GM15510 (cell line): ENCODE data around the gene ACSL1.

Experiments
- POLR2A ChIP-seq: IDR thresholded peaks from 3 replicates; pipeline ENCODE4 v1.6.1; 2011; ENCODE audit warnings: borderline replicate concordance; ENCODE audit not compliant: insufficient read length; ENCODE audit errors: extremely low read depth

ACSL1 gene

DNA sequence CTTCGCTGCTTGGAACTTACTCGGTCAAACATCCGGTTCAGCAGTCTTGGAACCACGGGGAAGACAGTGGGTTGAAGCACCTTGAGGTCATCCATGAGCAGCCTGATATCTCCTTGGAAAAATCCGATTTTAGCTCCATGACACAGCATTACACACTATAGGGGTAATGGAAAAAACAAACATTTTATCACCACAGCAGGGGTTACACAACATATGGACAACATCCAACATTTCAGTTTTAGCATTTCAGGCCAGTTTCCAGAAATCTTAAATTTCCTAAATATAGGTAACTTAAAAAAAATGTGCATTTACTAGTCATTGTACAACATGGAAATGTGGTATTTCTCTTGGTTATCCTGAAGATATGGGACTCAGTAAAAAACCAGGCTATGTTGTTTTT, 57.5 kb downstream of the ACSL1 start:
- no peak for TF ChIP-seq POLR2A

DNA sequence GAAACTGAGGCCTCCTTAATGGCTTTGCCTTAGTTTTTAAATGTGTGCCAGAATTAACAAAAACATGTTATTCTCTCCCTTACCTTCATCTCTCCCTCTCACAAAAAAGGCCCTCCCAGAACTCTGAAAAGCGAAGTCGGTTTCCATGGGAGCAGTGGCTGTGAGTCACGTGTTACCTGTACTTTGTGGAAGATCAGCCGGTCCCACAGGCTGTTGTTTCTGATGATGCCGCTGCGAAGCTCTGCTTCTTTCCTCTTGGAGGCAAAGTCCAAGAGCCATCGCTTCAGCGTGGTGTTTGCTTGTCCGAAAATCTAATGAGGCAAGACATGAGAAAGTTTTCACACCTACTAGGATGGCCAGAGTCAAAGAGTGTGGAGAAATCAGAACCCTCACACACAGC, 59.3 kb downstream of the ACSL1 start:
- TF ChIP-seq POLR2A, result no peak

DNA sequence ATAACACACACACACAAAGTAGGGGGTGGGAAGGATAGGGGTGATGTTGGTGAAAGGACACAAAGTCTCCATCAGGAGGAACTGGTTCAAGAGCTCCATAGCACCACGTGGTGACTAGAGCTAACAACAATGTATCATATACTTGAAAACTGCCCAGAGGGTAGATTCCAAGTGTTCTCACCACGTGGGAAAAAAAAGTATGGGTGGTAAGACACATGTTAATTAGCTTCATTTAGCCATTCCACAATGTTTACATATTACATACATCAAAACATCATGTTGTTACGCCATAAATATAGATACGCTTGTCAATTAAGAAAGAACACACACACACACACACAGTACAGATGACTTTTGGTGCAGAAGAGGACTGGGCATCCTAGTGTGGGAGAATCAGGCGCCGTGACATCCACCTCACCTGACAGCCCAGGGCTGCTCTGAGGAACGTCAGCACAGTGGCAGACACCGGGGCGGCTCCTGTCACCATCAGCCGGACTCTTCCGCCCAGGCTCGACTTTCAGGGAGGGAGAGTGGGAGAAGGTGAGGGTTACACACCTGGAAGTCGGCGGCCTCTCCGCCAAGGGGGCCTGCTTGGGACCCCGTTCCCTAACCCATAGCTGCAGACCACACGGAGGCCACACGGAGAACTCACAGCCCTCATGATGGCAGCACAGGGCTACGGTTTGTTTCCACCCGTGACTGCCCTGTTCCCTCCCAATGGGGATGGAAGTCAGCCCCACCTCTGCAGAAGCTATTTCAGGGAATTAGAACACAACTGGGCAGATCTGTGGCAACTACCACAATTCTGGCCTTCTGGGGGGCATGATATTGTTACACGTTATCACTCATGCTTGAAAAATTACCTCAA, 60.1 kb downstream of the ACSL1 start:
- no peak for TF ChIP-seq POLR2A

DNA sequence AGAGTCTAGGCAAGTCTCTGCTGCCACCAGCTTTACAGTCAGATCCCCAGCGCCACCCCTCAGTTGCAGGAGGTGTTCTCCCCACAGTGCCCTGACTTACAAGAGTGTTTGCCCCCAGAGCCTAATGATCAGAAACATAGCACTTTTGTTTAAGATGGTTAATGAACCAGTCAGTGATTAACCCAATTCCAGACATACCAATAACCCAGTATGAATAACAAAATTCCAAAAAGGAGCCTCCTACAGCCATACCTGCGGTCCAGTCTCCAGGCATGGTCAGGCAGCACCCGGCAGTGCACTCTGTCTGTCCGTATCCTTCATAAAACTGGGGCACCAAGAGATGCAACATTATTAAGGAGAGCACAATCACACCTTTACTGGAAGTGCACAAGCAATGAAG, 61.2 kb downstream of the ACSL1 start:
- TF ChIP-seq POLR2A, result no peak

DNA sequence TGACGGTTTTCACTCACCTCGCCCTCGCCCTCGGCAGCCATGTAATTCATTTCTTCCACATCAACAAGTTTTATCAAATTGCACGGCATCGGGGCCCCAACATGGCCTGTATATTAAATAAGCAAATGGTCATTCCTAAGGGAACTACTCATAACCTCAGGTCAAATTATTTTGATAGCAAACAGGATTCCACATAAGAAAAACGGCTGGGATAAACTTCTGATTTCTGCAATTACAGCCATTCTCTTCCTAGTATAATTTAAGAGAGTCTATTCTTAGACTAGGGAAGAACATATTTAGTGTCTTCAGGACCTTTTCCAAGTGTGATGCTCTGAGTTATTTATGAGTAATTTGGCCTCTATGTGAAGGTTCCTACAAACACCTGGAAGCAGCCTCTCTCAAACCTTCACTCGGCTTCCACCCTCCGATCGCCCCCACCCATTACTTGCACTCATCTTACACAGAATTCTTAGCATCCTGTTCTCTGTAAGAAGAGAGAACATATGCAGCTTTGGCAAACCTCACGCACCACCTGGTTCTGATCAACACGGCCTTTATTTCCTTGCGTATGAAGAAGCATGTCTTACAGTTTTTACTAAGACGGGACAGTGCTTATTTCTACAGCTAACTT, 62.5 kb downstream of the ACSL1 start:
- no peak for TF ChIP-seq POLR2A

DNA sequence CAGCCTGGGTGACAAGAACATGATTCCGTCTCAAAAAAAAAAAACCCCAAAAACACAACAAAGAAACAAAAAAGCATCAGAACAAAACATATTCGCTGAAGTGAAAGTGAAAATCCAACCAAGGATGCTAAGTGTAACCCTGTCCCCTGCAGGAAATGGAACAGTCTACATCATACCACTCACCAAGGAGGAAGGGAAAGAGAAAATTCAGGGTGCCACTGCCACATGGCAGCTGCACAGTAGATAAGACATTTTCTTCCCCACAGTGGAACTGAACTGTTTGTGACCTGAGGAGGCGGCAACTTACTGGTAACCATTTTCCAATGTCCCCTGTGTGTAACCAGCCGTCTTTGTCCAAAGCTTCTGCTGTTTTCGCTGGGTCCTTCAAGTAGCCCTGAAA, 63.7 kb downstream of the ACSL1 start:
- TF ChIP-seq POLR2A, result no peak

DNA sequence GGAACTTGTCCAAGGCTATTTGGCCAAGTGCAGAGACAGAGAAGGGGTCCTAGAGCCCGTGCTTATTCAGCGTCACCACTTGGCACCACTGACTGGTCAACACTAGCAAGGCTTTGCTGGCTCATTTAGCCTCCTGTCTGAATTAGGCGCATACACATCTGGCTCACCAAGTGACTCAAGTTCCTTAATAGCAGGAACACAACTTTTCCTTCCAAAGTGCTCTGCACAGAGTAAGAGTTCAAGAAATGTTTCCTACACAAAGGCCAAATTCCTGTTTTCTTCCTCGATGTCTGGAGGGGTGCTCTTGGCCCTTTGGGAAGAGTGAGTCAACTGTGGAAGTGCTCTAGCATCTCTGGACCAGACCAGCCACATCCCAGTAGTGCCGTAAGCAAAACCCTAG, 65.1 kb downstream of the ACSL1 start:
- no peak for TF ChIP-seq POLR2A

DNA sequence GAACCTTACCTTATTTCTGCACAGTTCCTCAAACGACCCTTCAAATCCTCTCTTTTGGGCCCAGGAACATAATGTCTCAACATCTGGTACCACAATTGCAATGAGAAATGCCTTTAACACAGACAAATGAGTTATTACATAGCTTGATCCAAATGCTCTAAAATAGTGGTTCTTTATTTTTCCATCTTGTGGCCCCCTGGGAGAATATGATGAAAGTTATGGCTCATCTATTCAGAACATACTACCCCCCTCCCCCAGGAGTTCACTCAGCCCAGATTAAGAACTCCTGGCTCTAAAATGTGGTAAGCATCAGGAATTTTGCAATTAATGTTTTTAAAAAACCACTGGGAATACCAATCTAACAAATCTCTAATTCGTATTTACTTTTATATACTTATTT, 68.0 kb downstream of the ACSL1 start:
- TF ChIP-seq POLR2A, result no peak

DNA sequence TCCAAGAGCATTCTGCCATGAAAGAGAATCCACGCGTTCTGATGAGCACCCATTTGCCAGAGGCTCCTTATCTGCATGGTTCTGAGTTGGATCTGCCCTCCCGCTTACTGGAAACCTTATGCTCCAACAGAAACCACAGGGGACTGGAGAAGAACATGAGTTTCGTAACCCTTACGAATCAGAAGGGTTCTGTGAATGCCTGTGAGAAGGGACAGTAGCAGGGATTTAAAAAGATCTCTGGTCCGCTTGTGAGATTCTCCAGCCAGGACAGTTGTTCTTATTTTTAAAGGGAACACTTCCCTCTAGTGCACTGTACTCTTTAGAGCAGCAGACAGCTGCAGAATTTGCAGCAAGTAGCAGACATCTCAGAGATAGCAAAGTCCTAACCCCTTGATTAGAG, 69.4 kb downstream of the ACSL1 start:
- TF ChIP-seq POLR2A, result no peak

DNA sequence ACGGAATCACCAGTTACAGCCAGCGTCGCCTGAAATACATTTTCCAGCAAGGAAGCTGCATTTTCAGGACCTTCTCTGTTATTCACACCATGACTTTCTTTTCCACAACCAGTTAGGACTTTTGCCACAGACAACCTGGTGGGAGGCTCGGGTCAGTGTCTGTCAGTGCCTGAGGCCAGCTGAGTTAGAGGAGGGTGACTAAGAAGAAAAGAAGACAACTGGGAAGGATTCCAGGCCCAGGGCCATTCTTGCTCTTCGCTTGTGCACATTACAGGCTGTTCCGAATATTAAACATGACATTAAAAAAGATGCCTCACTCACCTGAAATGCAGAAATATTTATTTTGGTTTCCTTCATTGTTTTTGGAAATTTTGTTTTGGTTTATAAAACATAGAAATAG, 70.5 kb downstream of the ACSL1 start:
- TF ChIP-seq POLR2A, result no peak

DNA sequence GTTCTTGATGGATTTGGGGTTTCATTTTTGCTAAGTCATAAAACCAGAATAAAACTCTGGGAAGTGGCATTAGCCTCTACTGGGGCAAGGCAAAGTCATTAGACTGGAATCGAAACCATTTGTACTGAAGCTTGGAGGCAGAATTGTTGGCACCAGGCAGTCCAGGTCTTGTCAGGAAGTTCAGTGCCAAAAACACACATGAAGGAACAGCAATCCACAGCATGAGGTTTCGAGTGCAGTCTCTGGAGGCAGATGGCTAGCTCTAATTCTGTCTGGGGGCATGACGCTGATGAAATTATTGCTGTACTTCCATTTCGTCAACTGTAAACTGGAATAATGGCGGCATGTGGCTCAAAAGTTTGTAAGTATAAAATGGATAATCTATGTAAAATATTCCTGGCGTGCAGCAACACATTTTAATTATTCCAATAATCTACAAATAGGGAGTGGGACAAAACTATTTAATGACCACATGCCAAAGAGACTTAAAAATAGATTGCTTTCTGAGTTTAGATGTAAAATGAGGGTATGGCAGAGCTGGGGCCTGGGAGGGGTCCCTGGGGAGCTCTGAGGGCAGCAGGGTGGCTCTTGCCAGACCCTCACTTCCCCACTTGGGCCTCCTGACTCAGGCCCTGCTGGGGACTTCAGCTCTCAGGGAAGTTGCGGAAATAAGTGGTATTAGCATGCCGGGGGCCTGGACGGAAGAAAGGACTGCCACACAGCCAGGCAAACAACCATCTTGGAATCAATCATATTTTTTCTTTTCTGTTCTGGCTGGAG, 73.1 kb downstream of the ACSL1 start:
- TF ChIP-seq POLR2A, result no peak

DNA sequence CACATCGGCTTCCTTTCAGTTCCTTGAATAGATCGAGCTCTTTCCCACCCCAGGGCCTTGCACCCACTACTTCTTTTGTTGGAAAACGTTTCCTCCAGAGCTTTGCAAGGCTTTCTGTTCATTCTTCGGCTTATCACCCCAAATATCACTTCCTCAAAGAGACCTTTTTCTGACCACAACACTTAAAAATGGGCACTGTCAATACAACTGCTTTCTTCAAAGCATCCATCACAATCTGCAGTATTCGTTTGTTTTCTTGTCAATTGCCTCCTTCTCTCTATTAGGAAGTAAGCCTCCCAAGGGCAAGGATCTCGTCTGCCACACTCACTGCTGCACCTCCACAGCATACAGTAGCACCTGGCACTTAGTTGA, 74.2 kb downstream of the ACSL1 start:
- no peak for TF ChIP-seq POLR2A

DNA sequence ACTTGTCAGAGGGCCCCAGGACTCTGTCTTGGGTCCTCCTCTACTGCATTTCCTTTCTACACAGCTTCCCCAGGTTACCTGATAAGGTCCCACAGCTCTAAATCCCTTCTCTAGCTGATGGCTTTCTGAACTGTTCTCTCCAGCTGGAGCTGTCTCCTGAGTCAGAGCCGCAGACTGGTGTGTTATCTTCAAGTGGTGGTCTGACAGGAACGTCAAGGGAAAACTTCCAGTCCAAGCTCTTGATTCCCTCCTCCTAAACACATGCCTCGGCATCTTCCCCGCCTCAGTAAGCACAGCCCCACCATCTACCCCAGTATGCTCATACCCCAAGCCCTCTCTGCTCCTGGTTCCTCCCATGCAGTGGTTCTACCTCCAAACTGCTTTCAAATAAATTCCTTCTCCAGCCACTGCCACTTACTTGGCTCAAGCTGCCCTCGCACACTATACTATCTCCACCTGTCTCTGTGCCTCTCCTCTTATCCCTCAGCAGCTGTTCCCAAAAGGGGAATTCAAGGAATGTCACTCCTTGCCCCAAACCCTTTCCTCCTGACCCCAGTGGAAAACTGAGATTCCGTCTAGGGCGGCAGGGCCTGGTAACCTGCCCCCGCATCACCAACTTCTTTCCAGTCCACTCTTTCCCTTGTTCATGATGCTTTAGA, 74.7 kb downstream of the ACSL1 start:
- no peak for TF ChIP-seq POLR2A

DNA sequence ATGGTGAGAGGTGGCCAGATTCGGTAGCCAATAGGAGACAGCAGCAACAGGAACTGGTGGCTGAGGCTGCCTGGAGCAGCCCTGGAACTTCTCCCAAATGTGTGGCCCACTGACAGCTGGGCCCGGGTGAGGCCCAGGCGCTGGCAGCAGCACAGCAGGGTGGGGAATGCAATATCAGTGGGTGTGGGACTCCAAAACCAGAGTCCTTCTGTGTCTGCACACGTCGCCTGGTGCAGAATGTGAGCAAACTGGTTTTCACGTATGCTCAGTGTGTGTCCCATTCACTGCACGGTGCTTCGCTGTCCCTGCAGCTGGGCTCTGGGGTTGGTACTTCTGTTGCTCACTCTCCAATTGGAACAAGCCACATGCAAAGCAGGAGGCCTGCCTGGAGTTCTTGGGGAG, 77.5 kb downstream of the ACSL1 start:
- no peak for TF ChIP-seq POLR2A
